NCI-H2107 (cell line): Measurements from ENCODE around the gene SUB1.
"Not testable (repeated sequence)": the region's sequence is repeated elsewhere in the genome, so short reads cannot be mapped to it uniquely, and the experiment has no call there.

Source experiments
- DNase-seq: peaks from one replicate; lab custom pipeline; 2025; lab: John Stamatoyannopoulos, UW

SUB1 gene

DNA sequence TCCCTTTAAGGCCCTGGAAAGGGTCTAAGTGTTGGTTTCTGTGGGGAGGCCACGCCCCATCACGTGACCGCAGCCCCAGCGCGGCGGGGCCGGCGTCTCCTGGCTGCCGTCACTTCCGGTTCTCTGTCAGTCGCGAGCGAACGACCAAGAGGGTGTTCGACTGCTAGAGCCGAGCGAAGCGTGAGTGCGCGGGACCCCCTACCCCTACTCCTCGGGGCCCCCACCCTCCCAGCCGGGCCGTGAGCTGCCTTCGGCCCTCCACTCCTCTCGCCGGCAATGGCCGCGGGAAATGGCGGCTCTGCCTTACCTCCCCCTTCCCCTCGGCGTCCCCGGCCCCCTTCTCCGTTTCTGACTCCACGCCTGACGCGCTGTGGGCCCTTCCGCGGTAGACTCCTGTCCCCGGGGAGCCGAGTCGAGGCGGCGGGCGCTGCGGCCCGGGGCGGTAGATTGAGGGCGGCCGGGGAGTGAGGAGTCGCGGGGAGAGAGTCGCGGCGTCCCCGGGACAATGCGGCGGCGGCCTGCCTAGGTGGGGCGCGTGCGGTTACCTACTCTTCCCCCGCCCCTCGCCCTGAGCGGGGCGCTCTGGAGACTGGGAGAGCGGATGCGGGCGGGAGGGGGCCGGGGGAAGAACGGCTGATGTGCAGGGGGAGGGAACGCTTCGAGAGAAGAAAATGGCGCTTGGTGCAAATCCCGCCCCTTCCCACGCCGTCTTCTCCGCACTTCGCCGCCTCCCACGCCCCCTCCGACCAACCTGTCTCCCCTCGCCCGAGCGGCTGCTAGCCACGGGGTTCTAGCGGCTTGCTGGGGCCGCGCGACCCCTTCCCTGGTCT, at the start of gene SUB1:
Gene SUB1 (plus strand): TSS at position 112 of the 830 bp plus-strand sequence. CDS start 2,956 bp downstream, outside the sequence.
- DNase-seq, result peak; percentile 90

DNA sequence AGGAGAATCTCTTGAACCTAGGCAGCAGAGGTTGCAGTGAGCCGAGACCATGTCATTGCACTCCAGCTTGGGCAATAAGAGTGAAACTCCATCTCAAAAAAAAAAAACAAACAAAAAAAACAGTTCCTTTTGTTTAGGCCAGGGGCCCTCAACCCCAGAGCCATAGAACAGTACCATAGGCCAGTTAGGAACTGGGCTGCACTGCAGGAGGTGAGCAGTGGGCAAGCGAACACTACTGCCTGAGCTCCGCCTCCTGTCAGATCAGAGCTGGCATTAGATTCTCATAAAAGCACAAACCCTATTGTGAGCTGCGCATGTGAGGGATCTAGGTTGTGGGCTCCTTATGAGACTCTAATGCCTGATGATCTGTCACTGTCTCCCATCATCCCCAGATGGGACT, 49.1 kb upstream of the SUB1 start:
- no peak for DNase-seq

DNA sequence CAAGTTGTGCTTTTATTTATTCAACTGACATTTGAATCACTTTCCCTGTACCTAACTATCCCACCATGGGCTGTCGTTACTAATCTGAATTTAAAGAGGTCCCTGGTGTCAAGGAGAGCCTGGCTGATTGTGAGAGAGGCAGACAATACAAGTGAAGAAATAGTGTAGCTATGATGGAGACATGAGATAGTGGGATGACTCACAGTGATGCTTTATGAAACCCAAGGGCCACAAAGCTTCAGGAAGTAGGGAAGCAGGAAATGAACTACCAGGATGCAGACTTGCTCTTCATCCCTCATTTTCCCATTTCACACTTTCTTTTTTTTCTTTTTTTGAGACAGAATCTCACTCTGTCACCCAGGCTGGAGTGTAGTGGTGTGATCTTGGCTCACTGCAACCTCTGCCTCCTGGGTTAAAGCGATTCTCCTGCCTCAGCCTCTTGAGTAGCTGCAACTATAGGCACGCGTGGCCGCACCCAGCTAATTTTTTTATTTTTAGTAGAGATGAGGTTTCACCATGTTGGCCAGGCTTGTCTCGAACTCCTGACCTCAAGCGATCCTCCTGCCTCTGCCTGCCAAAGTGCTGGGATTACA, 47.8 kb upstream of the SUB1 start:
- DNase-seq, result not testable (repeated sequence)

DNA sequence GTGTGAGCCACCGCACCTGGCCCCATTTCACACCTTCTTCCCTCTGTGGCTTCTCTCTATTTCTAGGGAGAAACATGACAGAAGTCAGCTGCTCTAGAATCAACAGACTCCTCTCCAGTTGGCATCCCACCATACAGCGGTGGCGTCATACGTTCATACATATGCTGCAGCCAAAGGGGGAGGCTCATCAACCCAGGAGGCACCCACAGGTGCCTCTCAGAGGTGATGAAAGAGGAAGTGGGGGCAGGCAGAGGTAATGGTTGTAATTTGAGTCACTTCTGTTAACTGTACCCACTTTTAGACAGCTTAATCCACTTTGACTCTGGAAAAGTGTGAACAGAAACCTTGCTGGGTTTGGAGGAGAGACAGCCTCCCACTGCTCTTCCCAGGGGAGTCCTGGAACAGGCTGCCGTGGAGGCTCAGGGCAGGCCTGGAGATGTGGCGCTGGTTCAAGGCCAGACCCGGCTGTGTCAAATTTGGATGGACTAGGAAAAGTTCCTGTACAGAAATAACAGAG, 47.3 kb upstream of the SUB1 start:
- peak; percentile 77 for DNase-seq

DNA sequence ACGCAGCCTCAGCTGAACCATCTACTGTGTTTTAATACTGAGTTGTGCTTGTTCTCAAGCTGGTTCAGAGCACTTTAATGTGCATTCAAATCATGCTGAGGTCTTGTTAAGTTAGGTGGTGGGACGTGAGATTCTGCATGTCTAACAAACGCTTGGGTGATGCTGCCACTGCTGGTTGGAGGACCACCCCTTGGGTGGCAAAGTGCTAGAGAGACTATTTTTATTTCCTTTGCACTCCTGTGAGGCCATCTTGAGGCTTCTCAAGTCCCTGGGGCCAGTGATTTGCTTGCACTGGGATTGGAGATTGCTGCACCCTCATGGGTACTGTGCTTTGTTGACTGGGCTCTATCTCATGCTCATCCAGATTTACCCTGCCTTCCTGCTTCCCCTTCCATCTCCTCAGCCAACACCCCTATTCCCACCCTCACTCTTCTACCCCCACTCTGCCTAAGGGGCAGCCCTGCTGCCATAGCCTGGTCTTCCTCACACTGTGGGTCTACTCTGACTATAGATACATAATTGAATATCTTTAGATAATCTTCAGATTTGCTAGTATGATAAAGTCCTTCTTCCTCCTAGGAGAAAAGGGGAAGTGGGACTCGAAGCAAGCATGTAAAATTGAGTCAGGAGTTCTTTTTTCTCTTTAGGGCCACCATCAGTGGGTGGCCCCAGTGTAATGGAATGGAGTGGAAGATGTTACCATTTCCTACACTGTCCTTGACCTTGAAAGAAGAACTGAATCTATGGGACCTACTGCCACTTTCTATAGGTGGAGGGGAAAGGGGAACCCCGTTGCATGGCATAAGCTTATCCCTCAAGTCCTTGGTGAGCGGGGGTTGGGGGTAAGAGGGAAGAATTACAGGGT, 45.1 kb upstream of the SUB1 start:
- DNase-seq, result no peak

DNA sequence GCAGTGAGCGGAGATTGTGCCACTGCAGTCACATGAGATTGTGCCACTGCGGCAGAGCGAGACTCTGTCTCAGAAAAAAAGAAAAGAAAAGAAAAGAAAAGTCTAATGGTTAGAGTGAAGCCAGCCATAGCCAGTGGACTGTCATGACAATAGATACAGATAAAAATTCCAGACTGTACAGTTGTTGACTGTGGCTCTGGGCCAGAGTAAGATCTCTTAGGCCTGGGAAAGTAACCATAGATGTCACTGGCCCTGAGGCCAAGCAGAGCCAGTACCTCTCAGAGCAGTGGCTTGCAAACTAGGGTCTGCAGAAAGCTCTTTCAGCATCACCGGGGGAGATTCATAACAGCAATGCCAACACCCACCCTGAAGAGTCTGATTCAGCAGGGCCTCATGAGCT, 44.1 kb upstream of the SUB1 start:
- no peak for DNase-seq

DNA sequence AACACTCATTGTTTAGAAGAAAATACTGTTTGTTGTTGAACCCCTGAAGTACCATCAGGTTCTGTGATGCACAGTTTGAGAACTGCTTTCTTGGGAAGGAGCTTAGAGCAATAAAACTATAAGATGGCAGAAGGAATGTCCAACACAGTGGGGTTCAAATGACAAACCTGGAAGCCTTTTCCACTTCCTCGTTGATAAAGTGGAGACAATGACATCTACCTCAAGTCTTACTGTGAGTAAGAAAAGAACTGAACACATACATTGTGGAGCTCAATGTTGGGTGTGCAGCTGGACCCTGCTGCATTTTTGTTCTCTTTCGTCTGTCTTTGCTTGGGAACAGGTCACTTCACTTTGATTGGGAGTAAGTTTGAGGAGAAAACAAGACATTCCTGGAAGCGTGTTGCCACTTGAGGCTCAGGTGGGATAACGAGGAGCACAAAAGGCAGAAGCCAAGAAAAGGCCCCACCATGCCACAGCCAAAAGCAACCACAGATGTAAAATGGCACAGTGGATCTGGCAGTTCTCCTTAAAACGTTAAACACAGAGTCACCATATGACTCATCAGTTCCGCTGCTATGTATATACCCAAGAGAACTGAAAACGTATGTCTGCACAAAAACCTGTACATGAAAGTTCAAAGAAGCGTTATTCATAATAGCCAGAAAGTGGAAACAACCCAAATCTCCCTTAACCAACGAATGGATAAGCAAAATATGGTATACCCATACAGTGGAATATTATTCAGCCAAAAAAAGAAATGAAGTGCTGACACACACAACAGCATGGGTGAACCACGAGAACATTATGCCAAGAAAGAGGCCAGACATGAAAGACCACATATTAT, 42.9 kb upstream of the SUB1 start:
- DNase-seq, result no peak

DNA sequence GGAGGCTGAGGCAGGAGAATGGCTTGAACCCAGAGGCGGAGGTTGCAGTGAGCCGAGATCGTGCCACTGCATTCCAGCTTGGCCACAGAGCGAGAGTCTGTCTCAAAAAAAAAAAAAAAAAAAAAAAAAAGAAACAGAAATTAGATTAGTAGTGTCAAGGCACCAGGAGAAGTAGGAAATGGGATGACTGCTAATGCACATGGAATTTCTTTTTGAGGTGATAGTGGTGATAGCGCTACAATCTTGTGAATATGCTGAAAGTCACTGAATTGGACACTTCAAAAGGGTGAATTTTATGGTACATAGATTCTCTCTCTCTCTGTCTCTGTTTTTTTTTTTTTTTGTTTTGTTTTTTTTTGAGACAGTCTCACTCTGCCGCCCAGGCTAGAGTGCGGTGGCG, 42.1 kb upstream of the SUB1 start:
- no peak for DNase-seq

DNA sequence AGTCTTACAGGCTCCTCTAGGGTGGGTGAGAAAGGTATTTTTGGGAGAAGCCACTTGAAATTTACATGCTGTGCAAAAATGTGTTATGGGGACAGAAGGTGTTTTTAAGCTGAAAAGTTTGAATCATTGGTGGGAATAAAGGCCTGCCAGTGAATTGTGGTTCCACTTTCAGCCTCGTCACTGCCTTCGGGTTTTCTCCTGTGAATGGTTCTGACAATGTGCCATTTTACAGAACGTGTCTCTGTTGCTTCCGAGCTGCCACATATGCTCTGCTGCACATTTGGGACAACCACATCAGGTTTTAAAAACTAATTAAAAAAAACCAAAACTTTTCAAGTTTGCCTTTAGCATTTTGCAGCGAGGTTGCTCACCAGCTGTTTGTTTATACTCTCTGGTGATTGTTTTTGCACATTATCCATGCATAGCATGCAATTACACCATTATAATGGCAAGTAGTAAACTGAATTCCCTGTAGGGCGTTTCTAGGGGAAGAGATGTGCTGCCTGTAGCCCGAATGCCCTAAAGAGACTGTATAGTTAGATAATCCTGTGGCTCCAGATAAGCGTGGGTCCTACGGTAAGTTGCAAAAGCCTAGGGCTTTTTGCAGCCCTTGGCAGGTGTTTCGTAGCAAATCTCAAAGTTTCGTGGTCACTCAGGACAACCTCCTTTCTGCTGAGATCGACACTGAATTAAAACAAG, 40.1 kb upstream of the SUB1 start:
- no peak for DNase-seq

DNA sequence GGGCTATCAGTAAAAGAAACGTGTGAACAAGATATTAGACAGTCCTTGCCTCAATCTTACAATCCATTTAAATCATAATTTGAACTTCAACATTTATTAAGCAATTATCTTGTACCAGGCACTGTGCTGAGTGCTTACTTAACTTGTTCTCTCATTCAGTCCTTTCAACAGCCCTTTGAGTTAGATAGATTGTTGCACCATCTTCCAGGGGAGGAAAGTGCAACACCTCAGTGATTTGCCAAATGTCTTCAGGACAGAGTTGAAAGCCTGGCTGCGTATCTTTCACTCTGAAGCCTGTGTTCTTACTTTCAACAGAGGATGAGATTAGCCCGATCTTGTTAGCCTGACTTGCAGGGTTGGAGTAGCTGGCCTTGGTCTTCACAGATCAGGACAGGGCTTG, 34.2 kb upstream of the SUB1 start:
- DNase-seq, result no peak

DNA sequence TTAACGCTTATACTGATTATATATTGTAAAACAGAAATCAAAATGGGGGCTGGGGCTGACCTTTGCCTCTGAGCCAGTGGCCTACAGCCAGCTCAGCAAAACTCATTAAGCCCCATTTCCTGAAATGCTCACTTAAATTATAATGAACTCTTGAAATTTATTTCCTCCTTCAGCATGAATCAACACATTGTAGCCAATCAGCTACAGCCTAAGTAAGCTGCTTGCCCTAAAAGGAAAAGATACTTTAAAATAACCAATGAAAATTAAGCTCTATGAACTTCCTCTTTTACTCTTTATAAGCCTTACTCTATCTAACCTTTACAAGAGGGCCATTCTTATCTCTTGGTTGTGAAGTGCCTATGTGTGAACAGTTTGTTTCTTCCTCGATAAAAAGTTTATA, 33.5 kb upstream of the SUB1 start:
- DNase-seq, result no peak

DNA sequence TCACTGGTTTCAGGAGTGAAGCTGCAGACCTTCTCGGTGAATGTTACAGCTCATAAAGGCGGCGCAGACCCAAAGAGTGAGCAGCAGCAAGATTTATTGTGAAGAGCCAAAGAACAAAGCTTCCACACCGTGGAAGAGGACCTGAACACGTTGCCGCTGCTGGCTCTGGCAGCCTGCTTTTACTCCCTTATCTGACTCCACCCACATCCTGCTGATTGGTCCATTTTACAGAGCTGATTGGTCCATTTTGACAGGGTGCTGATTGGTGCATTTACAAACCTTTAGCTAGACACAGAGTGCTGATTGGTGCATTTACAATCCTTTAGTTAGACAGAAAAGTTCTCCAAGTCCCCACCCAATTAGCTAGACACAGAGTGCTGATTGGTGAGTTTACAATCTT, 32.9 kb upstream of the SUB1 start:
- DNase-seq, result not testable (repeated sequence)

DNA sequence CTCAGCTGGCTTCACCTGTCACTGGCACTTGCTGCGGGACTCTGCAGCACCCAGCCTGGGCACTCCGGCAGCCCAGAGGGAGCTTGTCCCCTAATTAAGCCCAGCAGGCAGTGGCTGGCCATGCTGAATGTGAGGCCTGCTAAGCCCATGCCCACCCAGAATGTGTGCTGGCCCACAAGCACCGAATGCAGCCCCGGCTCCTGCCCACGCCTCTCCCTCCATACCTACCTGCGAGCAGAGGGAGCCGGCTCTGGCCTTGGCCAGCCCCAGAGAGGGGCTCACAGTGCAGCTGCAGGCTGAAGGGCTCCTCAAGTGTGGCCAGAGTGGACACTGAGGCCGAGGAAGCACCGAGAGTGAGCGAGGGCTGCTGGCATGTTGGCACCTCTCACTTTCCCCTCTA, 32.4 kb upstream of the SUB1 start:
- DNase-seq, result no peak

DNA sequence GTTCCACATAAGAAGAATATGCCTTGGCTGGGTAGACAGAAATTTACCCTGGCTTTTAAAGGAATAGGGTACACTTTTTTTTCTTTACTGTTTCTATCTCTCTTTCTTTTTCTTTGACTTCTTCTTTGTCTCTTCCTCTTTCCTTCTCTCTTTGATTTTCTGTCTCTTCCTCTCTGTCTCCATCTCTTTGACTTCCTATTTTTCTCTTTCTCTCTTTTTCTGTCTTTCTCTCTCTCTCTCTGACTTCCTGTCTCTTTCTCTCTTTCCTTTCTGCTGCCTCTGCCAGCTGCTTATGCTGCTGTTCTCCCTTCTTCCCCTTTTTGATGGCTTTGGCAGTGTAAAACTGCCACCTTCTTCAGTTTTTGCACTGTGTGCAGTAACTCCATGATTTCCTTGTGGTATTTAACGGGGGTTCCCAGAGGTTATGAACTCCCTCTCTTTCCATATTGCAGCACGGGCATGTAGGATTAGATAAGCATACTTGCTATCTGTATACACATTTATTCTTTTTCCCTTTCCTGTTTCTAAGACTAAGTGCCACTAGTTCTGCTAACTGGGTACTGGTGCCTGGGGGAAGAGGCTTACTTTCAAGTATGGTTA, 31.1 kb upstream of the SUB1 start:
- not testable (repeated sequence) for DNase-seq

DNA sequence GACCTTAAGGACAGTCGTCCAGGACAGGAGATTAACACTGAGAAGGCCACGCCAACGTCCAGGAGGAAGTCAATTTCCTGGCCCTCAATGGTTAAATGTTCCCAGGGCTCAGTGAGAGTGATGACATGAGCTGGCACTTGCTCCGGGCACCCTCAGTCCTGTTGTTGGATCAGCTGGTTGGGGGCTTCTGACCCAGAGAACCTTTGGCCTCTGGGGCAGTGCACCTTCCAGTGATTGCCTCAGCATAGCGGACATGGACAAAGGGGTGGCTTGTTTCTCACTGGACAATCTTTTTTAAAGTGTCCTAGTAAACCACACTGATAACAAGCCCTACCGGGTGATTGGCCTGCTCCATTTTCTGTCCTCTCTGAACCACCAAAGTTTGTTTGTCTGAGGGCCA, 28.8 kb upstream of the SUB1 start:
- not testable (repeated sequence) for DNase-seq

DNA sequence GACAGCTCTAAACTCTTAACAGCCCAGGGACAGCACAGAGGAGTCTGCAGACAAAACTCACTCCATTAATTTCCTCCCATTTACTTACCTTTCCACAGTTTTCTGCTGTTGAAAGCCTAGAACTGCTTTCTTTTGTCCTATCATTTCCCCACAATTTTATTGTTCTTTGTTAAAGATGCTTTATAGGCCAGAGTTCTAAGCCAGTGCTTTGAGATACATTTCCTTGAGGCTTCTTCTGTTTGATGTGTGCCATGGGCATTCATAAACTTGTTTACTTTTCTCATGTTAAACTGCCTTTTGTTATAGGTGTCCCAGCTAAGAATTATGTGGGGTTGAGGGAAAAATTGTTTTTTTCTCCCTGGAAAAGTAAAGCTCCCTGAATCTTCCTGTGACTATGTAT, 25.9 kb upstream of the SUB1 start:
- no peak for DNase-seq

DNA sequence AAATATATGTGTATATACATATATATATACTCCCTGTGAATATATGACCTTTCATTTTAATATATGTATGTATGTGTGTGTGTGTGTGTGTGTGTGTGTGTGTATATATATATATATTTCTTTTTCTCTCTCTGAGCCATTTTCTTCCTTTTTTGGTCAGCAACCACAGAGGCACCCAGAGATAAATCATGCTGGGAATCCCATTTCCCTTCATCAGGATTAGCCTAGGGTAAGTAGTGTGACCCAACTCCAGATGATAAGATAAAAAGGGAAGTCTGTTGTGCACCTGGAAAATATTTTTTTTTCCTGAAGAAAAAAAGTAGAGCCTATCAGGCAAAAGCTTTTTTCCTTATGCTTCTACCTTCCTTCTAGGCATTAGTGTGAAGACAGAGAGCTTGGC, 25.4 kb upstream of the SUB1 start:
- DNase-seq, result no peak

DNA sequence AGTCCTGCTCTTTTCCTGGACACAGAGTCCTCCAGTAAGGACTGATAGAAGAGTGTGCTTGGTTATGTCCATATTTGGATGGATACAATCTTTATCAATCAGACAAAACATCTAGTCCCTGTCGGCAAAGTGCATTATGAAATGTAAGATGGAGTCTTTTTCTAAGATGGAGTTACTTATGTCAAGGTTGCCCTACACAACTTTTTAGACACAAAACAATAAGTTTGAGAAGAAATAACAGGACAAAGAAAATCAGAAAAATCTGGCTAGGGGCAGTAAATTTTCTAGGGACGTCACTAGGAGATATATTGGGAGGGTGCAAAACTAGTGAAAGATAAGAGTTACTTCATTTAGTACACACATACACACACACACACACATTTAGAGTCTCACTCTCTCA, 23.3 kb upstream of the SUB1 start:
- no peak for DNase-seq

DNA sequence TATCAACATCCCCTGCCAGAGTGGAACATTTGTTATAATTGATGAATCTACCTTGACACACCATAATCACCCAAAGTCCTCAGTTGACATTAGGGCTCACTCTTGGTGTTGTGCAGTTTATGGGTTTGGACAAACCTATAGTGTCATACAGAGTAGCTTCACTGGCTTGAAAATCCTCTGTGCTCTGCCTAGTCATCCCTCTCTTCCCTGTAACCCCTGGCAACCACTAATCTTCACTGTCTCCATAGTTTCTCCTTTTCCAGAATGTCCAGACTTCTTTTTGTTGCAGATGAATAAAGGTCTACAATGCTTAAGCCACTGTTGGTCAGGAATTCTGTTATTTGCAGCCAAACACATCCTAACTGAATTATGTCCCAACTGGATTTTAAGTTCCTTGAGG, 22.5 kb upstream of the SUB1 start:
- no peak for DNase-seq

DNA sequence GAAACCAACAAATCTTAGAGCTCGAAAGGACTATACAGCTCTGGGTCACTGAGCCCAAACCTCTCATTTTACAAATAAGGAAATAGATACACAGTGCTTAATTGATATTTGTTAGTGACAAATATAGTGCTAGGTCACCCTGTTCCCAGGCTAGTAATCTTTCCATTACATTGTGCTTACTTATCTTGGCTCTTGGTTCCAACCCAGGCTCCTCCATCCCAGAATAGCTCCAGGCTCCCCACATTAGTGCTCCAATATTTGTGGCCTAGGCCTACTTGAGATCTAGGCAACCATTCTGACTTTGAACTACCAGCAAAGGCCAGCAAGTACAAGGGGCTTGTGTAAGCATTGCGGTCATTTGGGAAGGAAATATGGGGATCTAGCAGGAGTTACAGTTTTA, 21.7 kb upstream of the SUB1 start:
- DNase-seq, result no peak

DNA sequence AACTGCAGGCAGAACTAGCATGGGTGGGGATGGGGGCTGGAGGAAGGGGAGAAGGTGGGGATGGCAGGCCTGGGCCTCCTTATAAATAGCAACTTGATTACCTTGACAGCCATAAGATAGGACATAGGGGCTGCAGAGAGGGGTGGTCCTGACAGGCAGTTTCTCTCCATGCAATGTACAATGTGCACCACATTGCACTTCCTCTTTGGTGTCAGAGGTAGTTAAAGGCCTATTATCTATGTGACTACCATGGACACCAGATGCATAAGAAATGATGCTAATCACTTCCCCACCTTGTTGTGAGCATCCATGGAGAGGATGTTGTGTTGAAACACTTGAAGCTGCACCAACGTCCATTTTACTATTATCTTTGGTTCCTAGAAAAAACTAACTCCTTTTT, 20.2 kb upstream of the SUB1 start:
- DNase-seq, result no peak
